Measurements from ENCODE around the gene KCNH4.
"Not testable (repeated sequence)": the region's sequence is repeated elsewhere in the genome, so short reads cannot be mapped to it uniquely, and the experiment has no call there.

Gene KCNH4

GRCh38 chr17:42178817-42179216 is 2.1 kb downstream of the KCNH4 start:
- no peak for DNase-seq (ENCODE audit: low read depth, low spot score)

DNA sequence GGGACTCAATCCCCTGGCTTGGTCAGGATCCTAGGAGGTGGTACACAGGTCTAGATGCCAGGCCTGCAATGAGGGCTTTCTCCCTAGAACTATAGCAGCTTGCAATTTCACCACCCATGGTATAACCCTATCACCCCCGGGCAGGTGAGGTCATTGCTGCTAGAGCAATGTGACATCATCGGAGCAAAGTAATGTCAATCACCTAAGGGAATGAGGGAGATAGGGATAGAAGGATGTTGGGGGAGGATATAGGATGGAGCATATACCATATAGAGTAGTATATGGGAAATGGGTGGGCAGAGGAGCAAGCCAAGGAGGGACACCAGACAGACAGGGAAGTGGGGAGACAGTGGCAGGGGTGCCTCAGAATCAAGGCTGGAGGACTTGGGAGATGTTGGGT is 3.3 kb downstream of the KCNH4 start:
- no peak for DNase-seq (ENCODE audit: low read depth, low spot score)

DNA sequence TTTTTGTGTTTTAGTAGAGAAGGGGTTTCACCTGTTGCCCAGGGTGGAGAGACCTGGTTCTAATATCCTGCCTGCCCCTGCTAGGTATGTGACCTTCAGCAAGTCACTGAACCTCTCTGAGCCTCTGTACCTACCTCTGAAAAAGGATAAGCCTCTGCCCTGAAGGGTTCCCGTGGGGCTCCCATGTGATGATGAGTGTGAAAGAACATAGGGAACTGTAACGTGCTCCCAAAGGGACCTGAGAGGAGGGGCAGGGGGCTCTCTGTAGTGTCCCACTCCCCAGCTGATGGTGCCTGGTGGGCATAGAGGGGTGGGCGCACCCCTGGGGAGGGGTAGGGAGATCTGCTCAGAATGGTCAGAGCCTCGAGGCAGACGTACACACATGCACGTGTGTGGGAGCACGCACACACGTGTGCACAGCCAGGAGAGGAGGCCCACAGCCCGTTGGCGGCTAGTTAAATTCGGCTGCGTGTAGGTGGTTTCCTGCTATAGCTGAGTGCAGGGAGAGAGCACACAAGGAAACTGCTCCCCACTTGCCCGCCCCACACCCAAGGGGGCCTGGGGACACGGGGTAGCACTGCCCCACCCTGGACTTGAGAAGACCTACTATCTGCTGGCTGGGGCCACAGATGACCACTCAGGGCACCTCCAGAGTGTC is 6.7 kb downstream of the KCNH4 start:
- no peak for DNase-seq (ENCODE audit: low read depth, low spot score)

- no peak for DNase-seq (ENCODE audit: low read depth, low spot score)
These were observed 9.1 kb downstream of the KCNH4 start for GRCh38 chr17:42171831-42172230.

DNA sequence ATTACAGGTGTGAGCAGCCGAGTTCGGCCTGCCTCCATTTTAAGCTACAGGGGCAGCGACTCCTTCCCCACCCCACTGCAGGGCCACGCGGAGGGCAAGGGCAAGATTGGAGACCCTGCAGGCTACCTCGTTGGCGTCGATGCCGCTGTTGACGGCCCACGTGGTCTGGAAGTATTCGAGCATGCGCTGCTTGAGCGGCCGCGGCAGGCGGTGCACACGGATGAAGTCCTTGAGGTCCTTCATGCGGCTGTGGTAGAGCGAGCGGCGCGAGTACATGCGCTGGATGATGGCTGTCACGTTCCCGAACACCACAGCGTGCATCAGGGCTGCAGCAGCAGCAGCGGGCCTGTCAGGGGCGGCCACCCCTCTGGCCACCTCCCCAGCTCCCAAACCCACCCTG is 11.6 kb downstream of the KCNH4 start:
- no peak for DNase-seq (ENCODE audit: low read depth, low spot score)

GRCh38 chr17:42167807-42168206 is 13.1 kb downstream of the KCNH4 start:
- DNase-seq (ENCODE audit: low read depth, low spot score): no peak

DNA sequence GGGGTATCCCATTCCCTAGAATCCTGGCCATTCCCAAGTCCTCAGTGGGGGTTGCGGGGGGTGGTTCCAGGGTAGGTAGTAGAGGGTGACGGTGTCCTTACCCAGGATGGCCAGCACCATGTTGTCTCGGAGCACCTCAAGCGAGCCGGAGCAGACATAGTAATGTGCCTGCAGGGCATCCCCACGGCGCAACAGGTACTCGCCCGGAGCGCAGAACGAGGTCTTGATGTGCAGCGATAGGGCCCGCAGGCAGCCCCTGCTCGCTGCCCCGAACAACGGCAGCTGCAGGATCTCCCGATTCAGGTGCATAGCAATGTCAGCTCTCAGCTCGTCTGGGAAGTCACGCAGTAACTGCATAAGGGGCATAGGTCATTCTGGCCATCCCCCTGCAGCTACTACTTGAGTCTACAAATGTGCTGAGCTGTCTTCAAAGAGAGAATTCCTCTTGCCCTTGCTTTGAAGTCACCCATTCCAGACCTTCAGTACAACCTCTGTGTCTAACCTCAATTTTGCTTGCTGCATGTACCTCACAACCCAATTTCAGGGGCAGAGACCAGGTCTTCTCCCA is 14.7 kb downstream of the KCNH4 start:
- DNase-seq (ENCODE audit: low read depth, low spot score): no peak

GRCh38 chr17:42165751-42166150 is 15.2 kb downstream of the KCNH4 start:
- DNase-seq (ENCODE audit: low read depth, low spot score): no peak

GRCh38 chr17:42163696-42164407 is 17.1 kb downstream of the KCNH4 start:
- no peak for DNase-seq (ENCODE audit: low read depth, low spot score)

DNA sequence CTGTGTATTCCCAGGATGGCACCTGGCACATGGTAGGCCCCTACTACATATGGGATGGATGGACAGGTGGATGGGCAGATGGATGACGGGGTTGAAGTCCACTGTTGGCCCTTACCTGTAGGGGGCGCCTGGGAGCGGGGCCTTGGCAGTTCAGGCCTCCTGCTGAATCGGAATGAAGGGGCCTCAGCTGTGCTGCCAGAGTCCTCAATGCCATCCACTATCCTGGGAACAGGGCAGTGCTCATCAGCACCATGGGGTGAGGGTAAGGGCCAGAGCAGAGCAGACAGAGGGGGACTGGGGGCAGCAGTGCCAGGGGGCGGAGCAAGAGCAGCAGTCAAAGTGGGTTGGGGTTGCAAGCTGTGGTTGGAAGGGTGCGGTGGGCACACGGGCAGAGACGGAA is 17.8 kb downstream of the KCNH4 start:
- no peak for DNase-seq (ENCODE audit: low read depth, low spot score)

- DNase-seq (ENCODE audit: low read depth, low spot score): no peak
These were observed 20.4 kb downstream of the KCNH4 start for GRCh38 chr17:42160531-42160910.

DNA sequence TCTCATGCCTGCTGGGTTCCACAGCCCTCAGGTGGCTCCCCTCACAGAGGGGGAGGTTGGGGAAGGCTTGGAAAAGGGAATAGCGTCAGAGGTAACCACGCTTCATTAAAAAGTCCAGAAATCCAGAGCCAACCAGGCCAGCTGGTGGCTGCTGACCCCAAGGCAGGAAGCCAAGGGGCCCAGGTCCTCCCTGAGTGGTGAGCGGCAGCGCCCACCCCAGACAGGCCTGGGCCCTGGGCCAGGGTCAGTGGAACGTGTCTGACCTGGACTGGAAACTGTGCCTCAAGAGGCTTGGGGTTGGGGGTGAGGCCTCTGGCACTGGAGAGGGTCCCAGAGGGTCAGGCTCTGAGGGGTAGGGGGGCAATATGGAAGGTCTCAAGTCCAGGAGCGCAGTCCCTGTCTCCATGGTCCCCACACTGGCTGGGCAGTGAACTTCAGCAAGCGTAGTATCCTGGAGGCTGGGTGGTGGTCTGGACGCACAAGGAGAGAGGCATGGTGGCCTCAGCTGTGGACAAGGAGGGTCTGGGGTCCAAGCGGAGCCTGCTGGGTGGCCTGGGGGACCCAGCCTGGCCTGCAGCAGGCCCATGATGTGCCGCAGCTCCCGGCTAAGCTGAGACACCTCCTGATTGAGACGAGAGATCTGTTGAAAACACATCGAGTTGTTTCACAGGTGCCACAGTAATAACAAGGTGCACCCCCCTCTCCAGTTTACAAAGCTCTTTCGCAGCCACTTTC is 21.0 kb downstream of the KCNH4 start:
- no peak for DNase-seq (ENCODE audit: low read depth, low spot score)

- no peak for DNase-seq (ENCODE audit: low read depth, low spot score)
These were observed 25.3 kb downstream of the KCNH4 start for GRCh38 chr17:42155614-42156045.

DNA sequence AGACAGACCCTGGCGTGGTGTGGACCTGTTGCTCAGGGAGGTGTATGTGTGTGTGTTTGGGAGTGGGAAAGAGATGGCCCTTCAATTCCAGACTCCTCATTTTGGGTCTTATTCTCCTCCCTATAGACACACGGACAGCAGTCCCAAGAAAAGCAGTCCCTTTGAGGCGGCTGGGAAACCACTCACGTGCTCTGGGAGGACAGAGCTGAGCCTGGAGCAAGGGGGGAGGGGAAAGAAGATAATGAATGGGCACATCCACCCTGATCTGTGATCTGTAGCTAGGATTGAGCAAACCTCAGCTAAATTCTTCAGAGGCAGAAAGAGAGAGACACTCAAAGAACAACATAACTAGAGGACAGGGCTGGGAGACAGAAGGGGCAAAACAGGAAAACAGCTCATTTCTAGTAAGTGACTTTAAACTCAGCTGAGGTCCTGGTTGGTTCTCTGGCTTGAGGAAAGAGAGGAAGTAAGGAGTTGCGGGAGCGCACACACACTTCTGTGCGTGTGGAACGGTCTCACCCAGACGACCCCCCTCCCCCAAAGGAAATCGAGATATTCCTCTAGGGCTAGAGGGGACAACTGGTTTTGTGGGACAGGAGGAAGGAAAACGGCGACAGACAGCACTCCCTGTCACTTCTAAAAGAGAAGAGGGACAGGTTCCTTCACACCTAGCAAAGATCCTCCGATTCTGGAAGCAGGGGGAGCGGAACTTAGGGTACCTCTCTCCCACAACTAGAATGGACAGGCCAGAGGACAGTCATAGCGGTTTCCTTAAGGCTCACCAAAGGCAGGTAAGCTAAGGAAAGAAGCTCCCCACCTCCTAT is 26.8 kb downstream of the KCNH4 start:
- DNase-seq (ENCODE audit: low read depth, low spot score): no peak

DNA sequence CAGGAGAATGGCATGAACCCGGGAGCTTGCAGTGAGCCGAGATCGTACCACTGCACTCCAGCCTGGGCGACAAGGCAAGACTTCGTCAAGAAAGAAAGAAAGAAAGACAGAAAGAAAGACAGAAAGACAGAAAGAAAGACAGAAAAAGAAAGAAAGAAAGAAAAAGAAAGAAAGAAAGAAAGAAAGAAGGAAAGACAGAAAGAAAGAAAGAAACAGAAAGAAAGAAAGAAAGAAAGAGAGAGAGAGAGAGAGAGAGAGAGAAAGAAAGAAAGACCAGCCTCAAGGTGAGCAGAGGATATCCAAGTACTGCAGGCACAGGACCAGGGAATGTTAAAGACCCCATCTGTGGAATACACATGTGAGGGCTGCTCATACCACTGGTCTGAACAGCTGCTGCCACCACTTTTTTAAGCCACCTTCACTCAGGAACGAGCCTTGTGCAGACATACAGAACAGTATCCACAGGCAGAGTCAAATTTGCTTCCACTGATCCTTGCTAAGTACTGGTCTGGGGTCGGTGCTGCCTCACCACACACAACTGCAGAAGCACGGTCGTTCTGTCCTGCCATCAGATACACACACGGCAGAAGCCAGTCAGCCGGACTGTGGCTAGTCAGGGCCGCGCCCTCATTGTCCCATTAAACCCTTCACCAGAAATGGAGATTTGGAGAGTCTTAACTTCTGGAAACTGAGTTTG is 33.9 kb downstream of the KCNH4 start:
- no peak for DNase-seq (ENCODE audit: low read depth, low spot score)

- not testable (repeated sequence) for DNase-seq (ENCODE audit: low read depth, low spot score)
These were observed 37.8 kb downstream of the KCNH4 start for GRCh38 chr17:42143138-42143537.

DNA sequence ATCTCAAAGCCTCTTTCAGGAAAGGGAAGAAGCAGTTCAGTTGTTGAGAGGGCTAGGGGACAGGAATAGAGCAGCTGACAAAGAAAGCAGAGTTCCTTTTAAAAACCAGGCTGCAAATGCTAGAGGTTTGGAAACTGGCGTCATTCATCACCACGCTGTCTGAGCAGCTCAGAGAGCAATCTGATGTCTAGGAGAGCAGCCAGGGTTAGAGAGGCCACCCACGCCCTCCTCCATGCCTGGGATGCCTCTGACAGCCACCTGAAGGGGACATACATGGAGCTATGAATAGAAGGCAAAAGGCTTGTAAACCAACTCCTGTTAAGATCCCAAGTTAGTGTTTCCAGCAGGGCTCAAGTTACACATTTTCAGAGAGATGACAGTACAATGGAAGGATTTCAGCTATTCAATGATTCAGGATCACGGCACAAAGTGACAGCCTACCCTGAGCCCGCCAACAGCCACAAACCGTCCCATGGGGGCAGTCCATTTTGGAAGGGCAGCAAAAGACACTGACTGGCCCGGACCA is 38.5 kb downstream of the KCNH4 start:
- no peak for DNase-seq (ENCODE audit: low read depth, low spot score)

GRCh38 chr17:42141382-42141781 is 39.6 kb downstream of the KCNH4 start:
- no peak for DNase-seq (ENCODE audit: low read depth, low spot score)

GRCh38 chr17:42140690-42141089 is 40.3 kb downstream of the KCNH4 start:
- not testable (repeated sequence) for DNase-seq (ENCODE audit: low read depth, low spot score)

DNA sequence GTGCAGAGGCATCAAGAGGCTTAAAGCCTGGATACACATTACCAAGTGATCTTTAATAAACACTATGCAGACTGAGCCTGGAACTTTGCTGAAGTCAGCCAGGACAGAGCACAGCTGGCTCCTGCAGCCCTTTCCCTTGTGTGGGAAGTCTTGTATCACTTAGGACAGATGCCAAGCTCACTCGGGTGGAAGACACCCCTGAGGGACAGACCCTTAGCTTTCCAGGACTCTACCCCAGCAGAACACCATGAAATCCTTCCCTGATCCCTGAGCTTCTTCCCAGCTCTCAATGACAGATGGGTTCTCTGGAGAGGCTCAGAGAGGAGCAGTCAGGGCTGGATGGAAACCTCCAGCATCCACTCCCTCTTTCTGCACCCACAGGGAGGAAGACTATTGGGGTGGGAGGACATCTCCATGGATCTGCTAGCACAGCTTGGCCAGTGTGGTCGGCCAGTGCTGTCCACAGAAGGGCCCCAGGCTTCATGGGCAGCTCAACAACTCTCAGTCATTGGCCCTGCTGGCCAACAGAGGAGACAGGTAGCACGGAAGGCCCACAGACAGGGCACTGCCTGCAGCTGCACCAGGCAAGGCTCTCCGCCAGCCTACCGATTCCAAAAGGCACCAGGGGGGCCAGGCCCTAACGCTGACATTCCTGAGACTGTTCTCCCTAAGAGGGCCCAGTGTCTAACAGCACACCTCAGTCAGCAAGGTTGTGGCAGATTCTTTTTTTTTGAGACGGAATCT is 42.0 kb downstream of the KCNH4 start:
- no peak for DNase-seq (ENCODE audit: low read depth, low spot score)

Measured in smooth muscle cell of the brain vasculature (primary cell).